AG04450 (cell line): Measurements from ENCODE around the gene ZDHHC24. TPM values are rescaled to one million over a fixed set of nuclear protein-coding genes. Genes with fewer than 3 reads are reported as not detected.

Experiments used
- CTCF ChIA-PET: fragments of 300-600, 350-600 bp; formaldehyde crosslinking; extraction: SDS; loops from one replicate; lab custom pipeline; 2022; ENCODE audit warnings: antibody characterized with exemption, inconsistent platforms; lab: Charles Lee
- POLR2A ChIA-PET: fragments of 350-600 bp; formaldehyde crosslinking; extraction: SDS; loops from one replicate; lab custom pipeline; 2021; ENCODE audit warnings: antibody characterized with exemption, inconsistent platforms; lab: Yijun Ruan, JAX
- DNase-seq: peaks from one replicate; pipeline ENCODE4 v3.0.0-alpha.2; 2011; ENCODE audit warnings: low read depth, low spot score
- H3K27ac ChIP-seq: one replicate; pipeline ENCODE4 v1.5.1; 2012; ENCODE audit warnings: low read depth, low read length, control low read depth
- H3K27me3 ChIP-seq: one replicate; pipeline ENCODE4 v1.6.0; 2012; ENCODE audit warnings: low read length; ENCODE audit not compliant: control insufficient read depth, insufficient read depth
- H3K4me3 ChIP-seq: 2 replicates; pipeline ENCODE4 v1.5.1; 2011; ENCODE audit warnings: mild to moderate bottlenecking, low read depth, low read length, control low read depth
- H3K9me3 ChIP-seq: 2 replicates; pipeline ENCODE4 v1.5.1; 2012; ENCODE audit warnings: low read length; ENCODE audit not compliant: control insufficient read depth, insufficient read depth
- polyA plus RNA-seq: library from polyadenylated mRNA; depleted of rRNA; stranded (reverse); fragments of >200 nt; gene quantifications from 2 replicates; pipeline ENCODE4 v1.2.3, GENCODE V29; 2011
- TF ChIP-seq, protein P1 (sequence below): IDR thresholded peaks from 2 replicates; pipeline ENCODE4 v1.5.1; 2011; ENCODE audit warnings: low read depth, low read length, control low read depth, inconsistent platforms

Gene ZDHHC24
- polyA plus RNA-seq, 1 experiment: 6.2 TPM

DNA sequence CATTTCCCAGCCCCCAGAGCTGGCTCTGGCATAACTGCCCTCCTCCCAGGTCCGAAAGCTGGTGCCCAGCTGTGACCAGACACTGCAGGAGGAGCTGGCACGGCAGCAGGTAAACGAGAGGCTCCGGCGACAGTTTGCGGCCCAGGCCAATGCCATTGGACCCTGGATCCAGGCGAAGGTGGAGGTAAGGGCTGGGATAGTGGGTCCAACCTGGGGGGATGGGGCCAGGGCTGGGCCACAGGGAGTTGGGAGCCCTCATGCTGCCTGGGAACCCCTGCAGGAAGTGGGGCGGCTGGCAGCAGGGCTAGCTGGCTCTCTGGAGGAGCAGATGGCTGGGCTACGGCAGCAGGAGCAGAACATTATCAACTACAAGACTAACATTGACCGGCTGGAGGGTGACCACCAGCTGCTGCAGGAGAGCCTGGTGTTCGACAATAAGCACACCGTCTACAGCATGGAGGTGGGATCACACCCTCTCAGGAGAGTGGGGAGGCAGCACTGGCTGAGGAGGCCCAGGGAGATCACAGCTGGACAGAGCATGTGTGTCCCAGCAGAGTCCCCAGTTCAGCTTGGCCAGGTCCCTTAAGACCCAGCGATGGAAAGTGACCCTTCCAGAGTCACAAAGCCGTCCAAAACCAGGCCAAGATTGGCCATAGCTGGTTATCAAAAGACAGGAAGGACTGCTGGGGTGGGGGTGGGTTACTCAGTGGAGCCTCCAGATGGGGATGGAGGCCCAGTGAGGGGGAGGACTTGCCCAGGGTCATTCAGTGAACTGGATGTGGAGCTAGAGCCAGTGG, 15.5 kb upstream of the ZDHHC24 start:
- Histone ChIP-seq H3K9me3 (peaks cover 3% of the 10 kb centered on the region; the same call in 1 of the 2 replicates), H3K27me3 (peaks cover 16% of the 10 kb centered on the region), H3K27ac (no peak overlapping the region), H3K4me3 (no peak overlapping the region)
- no peak for DNase-seq
- ChIA-PET POLR2A (interaction anchor here (1.2 kb wide), 1 partner anchor 15 kb away, joined by 4 read pairs; the partner anchor contains the start of genes ACTN3 and ZDHHC24), CTCF (interaction anchor here (0.6 kb wide), 1 partner anchor 58 kb away, joined by 3 read pairs; no protein-coding TSS in a partner anchor)
- TF ChIP-seq, protein P1, sequence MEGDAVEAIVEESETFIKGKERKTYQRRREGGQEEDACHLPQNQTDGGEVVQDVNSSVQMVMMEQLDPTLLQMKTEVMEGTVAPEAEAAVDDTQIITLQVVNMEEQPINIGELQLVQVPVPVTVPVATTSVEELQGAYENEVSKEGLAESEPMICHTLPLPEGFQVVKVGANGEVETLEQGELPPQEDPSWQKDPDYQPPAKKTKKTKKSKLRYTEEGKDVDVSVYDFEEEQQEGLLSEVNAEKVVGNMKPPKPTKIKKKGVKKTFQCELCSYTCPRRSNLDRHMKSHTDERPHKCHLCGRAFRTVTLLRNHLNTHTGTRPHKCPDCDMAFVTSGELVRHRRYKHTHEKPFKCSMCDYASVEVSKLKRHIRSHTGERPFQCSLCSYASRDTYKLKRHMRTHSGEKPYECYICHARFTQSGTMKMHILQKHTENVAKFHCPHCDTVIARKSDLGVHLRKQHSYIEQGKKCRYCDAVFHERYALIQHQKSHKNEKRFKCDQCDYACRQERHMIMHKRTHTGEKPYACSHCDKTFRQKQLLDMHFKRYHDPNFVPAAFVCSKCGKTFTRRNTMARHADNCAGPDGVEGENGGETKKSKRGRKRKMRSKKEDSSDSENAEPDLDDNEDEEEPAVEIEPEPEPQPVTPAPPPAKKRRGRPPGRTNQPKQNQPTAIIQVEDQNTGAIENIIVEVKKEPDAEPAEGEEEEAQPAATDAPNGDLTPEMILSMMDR: no peak

DNA sequence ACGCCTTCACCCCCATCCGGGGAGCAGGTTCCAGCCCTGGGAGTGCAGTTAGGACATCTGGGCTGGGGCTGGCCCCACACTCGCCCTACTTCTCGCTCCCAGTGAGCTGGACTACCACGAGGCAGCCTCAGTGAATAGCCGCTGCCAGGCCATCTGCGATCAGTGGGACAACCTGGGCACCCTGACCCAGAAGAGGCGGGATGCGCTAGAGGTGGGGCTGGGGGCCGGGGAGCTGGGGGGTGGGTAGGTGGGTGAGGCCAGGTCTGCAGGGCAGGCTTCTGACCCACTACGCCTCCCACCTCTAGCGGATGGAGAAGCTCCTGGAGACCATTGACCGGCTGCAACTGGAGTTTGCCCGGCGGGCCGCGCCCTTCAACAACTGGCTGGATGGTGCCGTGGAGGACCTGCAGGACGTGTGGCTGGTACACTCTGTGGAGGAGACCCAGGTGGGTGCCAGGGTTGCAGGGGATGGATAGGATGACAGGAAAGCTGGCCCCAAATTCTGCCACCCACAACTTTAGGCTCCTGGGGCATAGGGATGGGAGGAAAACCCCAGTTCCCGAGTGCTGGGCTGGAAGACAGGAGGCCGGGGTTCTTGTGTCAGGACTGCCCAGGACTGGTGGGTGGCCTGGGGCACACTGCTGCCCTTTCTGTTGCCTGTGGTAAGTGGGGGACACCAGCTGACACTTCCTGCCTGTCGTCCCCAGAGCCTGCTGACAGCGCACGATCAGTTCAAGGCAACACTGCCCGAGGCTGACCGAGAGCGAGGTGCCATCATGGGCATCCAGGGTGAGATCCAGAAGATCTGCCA, 14.2 kb upstream of the ZDHHC24 start:
- H3K27ac ChIP-seq: no peak overlapping the region
- CTCF ChIA-PET: interaction anchor here (0.6 kb wide), 1 partner anchor 8 kb away, joined by 3 read pairs; no protein-coding TSS in a partner anchor
- POLR2A ChIA-PET: no interaction called here
- TF ChIP-seq, protein P1: no peak
- H3K27me3 ChIP-seq: peaks cover 26% of the 10 kb centered on the region
- DNase-seq: no peak
- no peak overlapping the region for H3K4me3 ChIP-seq
- peaks cover 3% of the 10 kb centered on the region; the same call in 1 of the 2 replicates for H3K9me3 ChIP-seq

GRCh38 chr11:66559142-66559865, 13.5 kb upstream of the ZDHHC24 start:
- DNase-seq: no peak
- CTCF ChIA-PET: interaction anchor here (0.6 kb wide), 1 partner anchor 9 kb away, joined by 3 read pairs; no protein-coding TSS in a partner anchor
- Histone ChIP-seq H3K9me3 (peaks cover 3% of the 10 kb centered on the region; the same call in 1 of the 2 replicates), H3K27ac (no peak overlapping the region), H3K4me3 (no peak overlapping the region), H3K27me3 (peaks cover 29% of the 10 kb centered on the region)
- TF ChIP-seq, protein P1: no peak
- POLR2A ChIA-PET: no interaction called here

- Histone ChIP-seq H3K4me3 (no peak overlapping the region), H3K9me3 (peaks cover 3% of the 10 kb centered on the region; the same call in 1 of the 2 replicates), H3K27ac (no peak overlapping the region), H3K27me3 (peaks cover 32% of the 10 kb centered on the region)
- TF ChIP-seq, protein P1: no peak
- CTCF ChIA-PET: interaction anchor here (0.5 kb wide), 1 partner anchor 429 kb away, joined by 6 read pairs; no protein-coding TSS in a partner anchor
- DNase-seq: no peak
- POLR2A ChIA-PET: no interaction called here
These were observed 12.0 kb upstream of the ZDHHC24 start for GRCh38 chr11:66557733-66558326.
